SHP77 (cell line): ENCODE measurements around the gene TBC1D17.

Source experiments
- DNase-seq, 2 experiments: peaks; one replicate each; lab custom pipeline; 2025; lab: John Stamatoyannopoulos, UW

TBC1D17 gene

DNA sequence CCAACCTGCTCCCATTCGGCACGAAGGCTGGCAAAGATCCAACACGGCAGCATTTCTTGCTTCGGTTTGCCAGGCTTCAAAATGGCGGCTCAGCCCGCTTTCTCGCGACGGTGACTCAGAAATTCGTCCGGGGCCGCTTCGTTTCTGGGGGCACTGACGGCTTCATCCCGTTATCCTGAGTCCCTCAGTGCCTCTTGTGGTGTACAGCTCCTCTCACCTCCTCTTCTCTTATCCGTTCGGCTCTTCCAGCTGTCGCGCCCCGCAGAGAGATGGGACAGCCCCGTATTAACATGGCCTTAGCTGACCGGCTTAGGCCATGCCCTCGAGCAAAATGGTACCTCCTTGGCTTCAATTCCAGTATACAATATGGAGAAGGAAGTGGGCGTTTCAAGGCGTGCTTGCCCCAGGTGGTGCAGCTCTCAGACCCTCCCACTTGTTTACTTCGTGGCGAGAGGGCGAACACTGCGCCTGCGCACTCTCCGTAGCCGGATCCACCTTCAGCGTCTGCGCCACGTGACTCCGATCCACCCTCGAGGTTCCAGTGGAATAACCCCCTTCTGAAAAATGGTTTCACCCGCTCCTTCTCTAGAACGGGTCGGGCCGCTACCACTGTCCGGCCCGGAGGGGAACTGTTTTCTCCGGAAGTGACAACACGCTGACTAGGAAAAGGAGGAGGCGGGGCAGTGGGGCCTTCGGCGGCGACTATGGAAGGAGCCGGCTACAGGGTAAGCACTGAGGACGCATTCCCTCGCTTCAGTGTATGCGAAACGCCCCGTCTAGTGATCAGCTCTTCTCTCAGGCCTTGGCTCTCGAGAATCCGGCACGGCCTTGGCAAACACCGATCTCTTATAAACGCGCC, at the start of gene TBC1D17, which contains the start of gene AKT1S1:
TSS of gene TBC1D17 (plus strand) at position 683 of the 859 bp plus-strand sequence. CDS start at position 705, 22 bp downstream.
TSS of gene AKT1S1 (minus strand) at position 336 of the 859 bp plus-strand sequence. CDS start 4,060 bp downstream, outside the sequence.
- peak; percentile 98 for DNase-seq

DNA sequence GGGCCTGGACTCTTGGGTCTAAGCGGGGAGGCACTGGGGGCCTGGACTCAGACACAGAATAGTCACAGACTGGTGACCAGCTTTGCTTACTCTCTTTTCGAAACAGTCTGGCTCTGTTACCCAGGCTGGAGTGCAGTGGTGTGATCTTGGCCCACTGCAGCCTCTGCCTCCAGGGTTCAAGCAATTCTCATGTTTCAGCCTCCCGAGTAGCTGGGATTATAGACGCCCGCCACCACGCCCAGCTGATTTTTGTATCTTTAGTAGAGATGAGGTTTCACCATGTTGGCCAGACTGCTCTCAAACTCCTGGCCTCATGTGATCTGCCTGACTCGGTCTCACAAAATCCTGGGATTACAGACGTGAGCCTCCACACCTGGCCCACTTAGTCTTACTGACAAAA, 48.3 kb upstream of the TBC1D17 start:
- no peak for DNase-seq

- DNase-seq: no peak
These were observed 47.8 kb upstream of the TBC1D17 start for GRCh38 chr19:49829721-49830120.

DNA sequence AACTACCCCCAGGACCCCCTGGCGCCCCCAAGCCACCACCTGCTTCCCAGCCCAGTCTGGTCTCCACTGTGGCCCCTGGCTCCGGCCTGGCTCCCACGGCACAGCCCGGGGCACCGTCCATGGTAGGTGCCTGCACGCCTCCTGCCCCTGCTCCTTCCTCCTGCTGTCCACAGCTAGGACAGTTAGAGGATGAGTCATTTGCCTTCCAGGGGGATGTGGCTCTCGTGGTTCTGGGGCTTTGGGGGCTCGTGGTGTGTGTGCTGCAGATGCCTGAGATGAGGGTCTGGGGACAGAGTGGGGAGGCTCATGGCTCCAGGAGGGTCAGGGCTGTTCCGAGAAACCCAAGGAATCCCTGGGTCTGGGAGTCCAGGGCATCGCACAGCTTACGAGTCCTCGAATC, 46.7 kb upstream of the TBC1D17 start:
- DNase-seq: no peak

- DNase-seq: no peak
These were observed 45.9 kb upstream of the TBC1D17 start for GRCh38 chr19:49831592-49831991.

DNA sequence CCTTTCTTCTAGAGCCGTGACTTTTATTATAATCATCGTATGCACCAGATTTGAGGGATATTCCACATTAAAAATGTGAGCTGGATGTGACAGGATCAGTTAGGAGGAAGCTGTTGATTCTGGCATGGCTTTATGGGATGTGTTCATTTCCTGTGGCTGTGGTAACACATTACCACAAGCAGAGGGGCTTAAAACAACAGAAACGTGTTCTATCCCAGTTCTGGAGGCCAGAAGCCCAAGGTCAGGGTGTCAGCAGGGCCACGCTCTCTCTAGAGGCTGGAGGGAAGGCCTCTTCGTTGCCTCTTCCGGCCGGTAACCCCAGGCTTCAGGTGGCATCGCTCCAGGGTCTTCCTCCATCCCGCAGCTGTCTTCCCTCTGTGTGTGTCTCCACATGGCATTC, 44.9 kb upstream of the TBC1D17 start:
- no peak for DNase-seq

GRCh38 chr19:49833599-49833998, 43.9 kb upstream of the TBC1D17 start:
- no peak for DNase-seq

DNA sequence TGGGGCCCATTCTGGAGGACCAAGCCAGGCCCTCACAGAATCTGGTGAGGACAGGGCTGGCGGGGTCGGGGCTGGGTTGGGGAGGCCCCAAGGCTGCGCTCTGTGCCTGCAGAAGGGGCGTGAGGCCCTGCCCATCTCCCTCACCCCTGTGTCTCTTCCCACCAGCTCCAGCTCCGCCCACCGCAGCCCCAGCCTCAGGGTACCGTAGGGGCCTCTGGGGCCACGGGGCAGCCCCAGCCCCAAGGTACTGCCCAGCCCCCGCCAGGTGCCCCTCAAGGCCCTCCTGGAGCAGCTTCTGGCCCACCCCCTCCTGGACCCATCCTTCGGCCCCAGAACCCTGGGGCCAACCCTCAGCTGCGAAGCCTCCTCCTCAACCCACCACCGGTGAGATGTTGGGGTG, 41.9 kb upstream of the TBC1D17 start:
- DNase-seq: no peak

GRCh38 chr19:49836176-49837008, 41.1 kb upstream of the TBC1D17 start:
- no peak for DNase-seq

DNA sequence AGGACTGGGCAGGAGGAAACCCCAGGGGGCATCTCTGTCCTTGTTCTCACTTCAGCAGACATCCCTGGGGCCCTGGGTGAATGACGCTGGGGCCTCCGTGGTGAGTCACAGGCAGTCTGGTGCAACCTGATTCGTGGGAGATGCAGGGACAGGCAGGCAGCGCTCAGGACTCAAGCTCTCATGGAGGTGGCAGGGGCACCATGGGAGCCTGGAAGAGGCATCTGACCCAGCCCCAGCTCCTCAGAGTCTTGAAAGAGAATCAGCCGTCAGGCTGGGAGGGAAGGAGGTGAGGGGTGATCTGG, 40.5 kb upstream of the TBC1D17 start:
- no peak for DNase-seq

DNA sequence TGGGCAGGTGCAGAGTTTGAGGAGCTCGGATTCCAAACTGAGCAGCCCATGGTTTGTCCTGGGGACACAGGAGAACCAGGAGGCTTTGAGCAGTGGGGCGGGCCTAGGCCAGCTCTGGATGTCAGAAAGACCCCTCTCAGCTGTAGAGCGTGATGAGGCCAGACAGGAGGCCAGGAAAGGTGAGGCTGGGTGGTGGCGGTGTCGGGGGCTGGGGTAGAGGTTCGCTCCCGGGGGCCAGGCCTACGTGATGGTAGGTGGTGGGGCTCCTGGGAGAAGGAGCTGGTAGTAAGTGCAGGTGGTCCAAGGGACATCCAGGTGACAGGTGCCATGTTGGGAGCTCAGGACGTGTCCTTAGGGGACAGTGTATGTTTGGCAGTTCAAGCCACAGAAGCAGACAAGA, 40.1 kb upstream of the TBC1D17 start:
- no peak for DNase-seq

- DNase-seq: no peak
These were observed 38.5 kb upstream of the TBC1D17 start for GRCh38 chr19:49838885-49839588.

DNA sequence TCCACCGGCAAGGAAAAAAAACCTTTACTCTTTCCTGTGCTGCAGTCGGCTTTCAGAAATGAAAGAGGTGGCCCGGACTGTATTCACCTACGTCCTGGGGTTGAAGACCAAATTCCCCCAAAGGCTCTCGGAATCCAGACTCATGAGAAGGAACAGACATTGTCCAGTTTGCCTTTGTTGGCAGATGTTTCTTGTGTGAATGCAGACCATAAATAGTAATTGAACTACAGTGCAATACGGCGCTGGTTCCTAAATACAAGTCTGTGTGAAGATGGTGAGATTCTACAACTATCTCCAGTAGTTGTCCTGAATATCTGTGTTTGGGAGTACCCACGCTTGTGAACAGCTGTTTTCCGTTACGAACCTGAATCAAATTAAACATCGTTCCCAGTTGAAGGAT, 37.8 kb upstream of the TBC1D17 start:
- DNase-seq: no peak

- no peak for DNase-seq
These were observed 37.2 kb upstream of the TBC1D17 start for GRCh38 chr19:49840321-49840720.

GRCh38 chr19:49840736-49841249, 36.7 kb upstream of the TBC1D17 start:
- no peak for DNase-seq

GRCh38 chr19:49843265-49843664, 34.2 kb upstream of the TBC1D17 start:
- DNase-seq: no peak

- DNase-seq: no peak
These were observed 33.1 kb upstream of the TBC1D17 start for GRCh38 chr19:49844138-49845095.

DNA sequence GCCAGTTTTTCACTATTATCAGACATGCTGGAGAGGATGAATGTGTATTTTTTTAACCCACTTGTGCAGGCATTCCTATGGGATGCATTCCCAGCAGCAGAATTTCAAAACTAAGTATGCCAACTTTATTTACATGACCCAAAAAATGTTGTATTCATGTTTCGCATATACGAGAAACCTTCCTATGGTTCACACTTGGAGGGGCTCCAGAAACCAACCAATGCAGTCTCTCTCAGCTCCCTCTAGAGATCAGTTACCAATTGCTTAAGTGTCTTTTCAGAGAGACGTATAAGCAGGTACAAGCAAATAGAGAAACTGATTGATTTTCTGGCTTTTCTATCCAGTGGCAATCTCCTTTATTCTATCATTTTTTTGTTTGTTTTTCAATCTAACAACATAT, 32.1 kb upstream of the TBC1D17 start:
- no peak for DNase-seq

DNA sequence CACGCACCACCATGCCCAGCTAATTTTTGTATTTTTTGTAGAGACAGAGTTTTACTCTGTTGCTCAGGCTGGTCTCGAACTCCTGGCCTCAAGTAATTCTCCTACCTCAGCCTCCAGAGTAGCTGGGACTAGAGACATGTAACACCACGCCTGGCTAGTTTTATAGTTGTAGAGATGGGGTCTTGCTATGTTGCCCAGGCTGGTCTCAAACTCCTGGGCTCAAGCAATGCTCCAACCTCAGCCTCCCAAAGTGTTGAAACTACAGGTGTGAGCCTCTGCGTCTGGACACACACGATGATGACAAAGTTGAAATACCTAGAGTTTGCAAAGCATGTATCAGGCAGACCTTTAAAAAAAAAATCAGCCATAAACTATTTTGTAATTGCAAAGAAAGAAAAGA, 31.1 kb upstream of the TBC1D17 start:
- DNase-seq: no peak

DNA sequence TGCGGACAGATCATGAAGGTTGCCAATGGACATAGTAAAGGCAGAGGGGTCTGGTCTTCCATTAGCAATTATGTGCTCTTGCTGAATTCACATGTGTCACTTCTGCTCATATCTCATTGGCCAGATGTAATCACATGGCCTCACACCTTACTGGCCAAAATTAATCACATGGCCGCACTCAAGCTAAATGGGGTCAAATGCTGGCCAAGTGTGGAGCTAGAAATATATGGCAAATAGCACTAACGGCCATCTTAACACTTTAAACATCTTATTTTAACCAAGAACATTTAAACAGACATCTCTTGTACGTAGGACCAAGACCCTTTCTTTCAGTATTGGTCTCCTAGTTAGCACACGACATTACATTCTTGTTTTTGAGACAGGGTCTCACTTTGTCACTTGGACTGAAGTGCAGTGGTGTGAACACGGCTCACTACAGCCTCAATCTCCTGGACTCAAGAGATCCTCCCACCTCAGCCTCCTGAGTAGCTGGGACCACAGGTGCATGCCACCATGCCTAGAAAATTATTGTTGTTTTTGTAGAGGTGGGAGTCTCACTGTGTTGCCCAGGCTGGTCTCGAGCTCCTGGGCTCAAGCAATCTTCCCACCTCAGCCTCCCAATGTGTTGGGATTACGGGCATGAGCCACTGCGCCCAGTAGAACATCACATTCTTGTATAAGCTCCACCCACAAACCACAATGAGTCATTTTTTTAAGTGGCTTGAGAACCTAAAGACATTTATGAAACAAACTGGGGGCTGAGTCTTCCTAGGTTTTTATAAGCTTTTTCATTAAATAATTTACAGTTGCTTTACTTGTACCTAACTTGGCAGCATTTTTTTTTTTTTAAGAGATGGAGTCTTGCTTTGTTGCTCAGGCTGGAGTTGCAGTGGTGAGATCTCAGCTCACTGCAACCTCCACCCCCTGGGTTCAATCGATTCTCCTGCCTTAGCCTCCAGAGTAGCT, 29.5 kb upstream of the TBC1D17 start:
- DNase-seq: no peak
